ENCODE measurements around the gene VMP1. TPM values are rescaled to one million over a fixed set of nuclear protein-coding genes. Genes with fewer than 3 reads are reported as not detected.

Gene VMP1
- total and polyA plus RNA-seq, 4 donors, result 92.5 to 249 (median 157) TPM

DNA sequence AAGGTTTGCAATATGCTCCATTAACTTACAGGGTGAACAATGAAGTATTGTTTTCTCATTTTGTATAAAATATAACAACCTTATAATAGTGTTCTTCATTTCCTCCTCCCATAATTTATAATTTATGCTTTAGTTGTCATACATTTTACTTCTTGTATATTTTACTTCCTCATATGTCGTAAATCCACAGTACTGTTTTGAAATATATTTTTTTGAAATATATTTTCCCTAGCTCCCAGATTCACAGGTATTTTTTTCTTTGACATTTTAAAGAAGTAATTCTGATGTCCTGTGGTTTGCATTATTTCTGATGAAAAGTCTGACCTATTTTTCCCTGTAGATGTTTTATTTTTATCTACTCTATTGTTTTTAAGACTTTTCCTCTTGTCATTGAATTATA lies 52.7 kb downstream of the VMP1 start:
- H3K4me1 ChIP-seq (ENCODE audit: control insufficient read depth in 5 of 5, insufficient read depth in 5 of 5, low read length in 5 of 5), result peaks cover 0 to 14% (median 3%) of the 10 kb centered on the region in 5 donors
- no peak overlapping the region for H3K27ac ChIP-seq (ENCODE audit: low read depth in 1 of 2, low read length in 1 of 2)

GRCh38 chr17:59761385-59762048 lies 54.1 kb downstream of the VMP1 start:
- no peak overlapping the region for H3K4me3 ChIP-seq
- peaks cover 0 to 13% (median 5%) of the 10 kb centered on the region in 4 donors for H3K36me3 ChIP-seq (ENCODE audit: control insufficient read depth in 4 of 4, insufficient read depth in 4 of 4, low read length in 4 of 4)
- no peak overlapping the region for H3K27ac ChIP-seq (ENCODE audit: low read depth in 1 of 2, low read length in 1 of 2)
- 67 to 91% methylated on average over 3 of the region's 3 CpGs for WGBS, 2 donors
- no peaks in the 10 kb centered on the region for H3K27me3 ChIP-seq (ENCODE audit: control insufficient read depth in 3 of 3, insufficient read depth in 3 of 3, low read length in 2 of 3)
- DNase-seq (peak in 2 of 3 donors; percentile 13 to 54), ATAC-seq (ENCODE audit: insufficient read depth, low FRiP score) (no peak)
- no peaks in the 10 kb centered on the region for H3K9me3 ChIP-seq (ENCODE audit: control insufficient read depth in 4 of 4, insufficient read depth in 3 of 4, low read length in 3 of 4)
- no peak for TF ChIP-seq CTCF (IDR thresholded peaks at IDR 0.05; ENCODE audit: control extremely low read depth, extremely low read depth)
- H3K9ac ChIP-seq (ENCODE audit: insufficient read depth in 1 of 2, low read length in 2 of 2), result no peak overlapping the region
- peaks cover 0 to 8% (median 3%) of the 10 kb centered on the region in 5 donors for H3K4me1 ChIP-seq (ENCODE audit: control insufficient read depth in 5 of 5, insufficient read depth in 5 of 5, low read length in 5 of 5)

More for the DNA sequence above, 52.7 kb downstream of the VMP1 start:
- Histone ChIP-seq H3K4me3 (no peak overlapping the region), H3K9ac (ENCODE audit: insufficient read depth in 1 of 2, low read length in 2 of 2) (no peak overlapping the region), H3K27me3 (ENCODE audit: control insufficient read depth in 3 of 3, insufficient read depth in 3 of 3, low read length in 2 of 3) (no peaks in the 10 kb centered on the region), H3K9me3 (ENCODE audit: control insufficient read depth in 4 of 4, insufficient read depth in 3 of 4, low read length in 3 of 4) (no peaks in the 10 kb centered on the region), H3K36me3 (ENCODE audit: control insufficient read depth in 4 of 4, insufficient read depth in 4 of 4, low read length in 4 of 4) (peaks cover 0 to 8% (median 3%) of the 10 kb centered on the region in 4 donors)
- ATAC-seq (ENCODE audit: insufficient read depth, low FRiP score) (no peak), DNase-seq (no peak)
- no peak for TF ChIP-seq CTCF (IDR thresholded peaks at IDR 0.05; ENCODE audit: control extremely low read depth, extremely low read depth)
- WGBS, 2 donors, result 24 to 68% methylated on average over 1 of the region's 1 CpG

DNA sequence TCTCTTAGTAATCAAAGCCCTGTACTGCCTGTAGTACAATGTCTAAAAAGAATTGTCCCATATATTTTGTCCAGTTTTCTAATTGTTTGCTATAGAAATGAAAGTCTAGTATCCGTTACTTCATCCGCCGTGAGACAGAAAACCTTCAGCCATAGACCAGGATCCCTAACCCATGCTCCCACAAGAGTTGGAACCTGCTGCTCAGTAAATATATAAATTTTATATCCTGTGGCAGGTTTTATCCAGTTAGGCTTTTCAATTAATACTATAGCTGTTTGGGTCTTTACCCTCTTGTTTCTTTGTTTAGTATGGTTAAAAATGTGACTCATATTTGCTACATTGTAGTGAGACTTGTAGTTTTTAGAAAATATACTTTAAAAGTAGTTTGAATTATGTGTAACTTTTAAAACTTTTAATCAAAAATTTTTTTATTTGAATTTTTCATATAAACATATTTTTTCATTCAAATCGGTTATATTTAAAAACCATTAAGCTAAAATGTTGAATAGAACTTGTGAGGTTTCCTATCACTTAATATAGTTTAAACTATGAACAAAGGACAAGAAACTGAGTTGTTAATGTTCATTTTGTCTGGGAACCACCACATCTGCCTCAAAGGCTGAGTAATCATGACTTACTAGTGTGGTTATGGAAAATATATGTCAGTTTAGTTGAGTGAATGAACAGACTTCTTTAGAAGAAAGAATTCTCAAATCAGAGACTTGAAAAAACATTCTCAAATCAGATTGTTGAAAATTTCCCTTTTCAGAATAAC lies 54.8 kb downstream of the VMP1 start:
- 92 to 93% methylated on average over 4 of the region's 4 CpGs for WGBS, 2 donors
- no peak overlapping the region for H3K4me3 ChIP-seq
- no peak overlapping the region for H3K27ac ChIP-seq (ENCODE audit: low read depth in 1 of 2, low read length in 1 of 2)
- TF ChIP-seq CTCF (IDR thresholded peaks at IDR 0.05; ENCODE audit: control extremely low read depth, extremely low read depth), result no peak
- no peaks in the 10 kb centered on the region for H3K9me3 ChIP-seq (ENCODE audit: control insufficient read depth in 4 of 4, insufficient read depth in 3 of 4, low read length in 3 of 4)
- DNase-seq (peak in 2 of 3 donors; percentile 21 to 58), ATAC-seq (ENCODE audit: insufficient read depth, low FRiP score) (no peak)
- H3K4me1 ChIP-seq (ENCODE audit: control insufficient read depth in 5 of 5, insufficient read depth in 5 of 5, low read length in 5 of 5), result peaks cover 0 to 5% (median 0%) of the 10 kb centered on the region in 5 donors
- peaks cover 0 to 13% (median 5%) of the 10 kb centered on the region in 4 donors for H3K36me3 ChIP-seq (ENCODE audit: control insufficient read depth in 4 of 4, insufficient read depth in 4 of 4, low read length in 4 of 4)
- H3K27me3 ChIP-seq (ENCODE audit: control insufficient read depth in 3 of 3, insufficient read depth in 3 of 3, low read length in 2 of 3), result no peaks in the 10 kb centered on the region
- no peak overlapping the region for H3K9ac ChIP-seq (ENCODE audit: insufficient read depth in 1 of 2, low read length in 2 of 2)

Data from lung (tissue), 12 donors.